Stimulated activated CD4-positive, alpha-beta T cell treated with anti-CD3 and anti-CD28 coated beads, Interleukin-1b, Interleukin-23, amount 100 ng/mL, for 4 hours (primary cell): Measurements from ENCODE around the gene MFSD2A.
"Not testable (repeated sequence)": the region's sequence is repeated elsewhere in the genome, so short reads cannot be mapped to it uniquely, and the experiment has no call there.

Source experiments
- DNase-seq, 2 donors: peaks; one replicate each; pipeline ENCODE4 v3.0.0-alpha.2; 2020; ENCODE audit warnings: low read depth in 2 of 2

Gene MFSD2A

GRCh38 chr1:40003156-40004093 lies 48.5 kb downstream of the MFSD2A start:
- no peak for DNase-seq

GRCh38 chr1:40004857-40005256 lies 49.9 kb downstream of the MFSD2A start:
- no peak for DNase-seq

- DNase-seq: not testable (repeated sequence)
These were observed 52.6 kb downstream of the MFSD2A start for GRCh38 chr1:40007481-40008034.

- no peak for DNase-seq
These were observed 56.3 kb downstream of the MFSD2A start for GRCh38 chr1:40011198-40011597.

GRCh38 chr1:40014253-40014706 lies 59.3 kb downstream of the MFSD2A start:
- DNase-seq: no peak

GRCh38 chr1:40014812-40015594 lies 60.1 kb downstream of the MFSD2A start:
- DNase-seq: no peak

- no peak for DNase-seq
These were observed 63.1 kb downstream of the MFSD2A start for GRCh38 chr1:40017951-40018575.
